HepG2 (cell line): ENCODE data around the gene SF3B6. TPM values are rescaled to one million over a fixed set of nuclear protein-coding genes. Genes with fewer than 3 reads are reported as not detected.

Experiments used
- ARID4A ChIP-seq: sonication (generic); formaldehyde crosslinking; IDR thresholded peaks from 2 replicates; pipeline ENCODE4 v1.5.0; 2020; ENCODE audit warnings: mild to moderate bottlenecking, missing genetic modification reagents, borderline replicate concordance
- CBX2 ChIP-seq, 2 experiments: fragments of 200-600 bp in 1 of 2; sonication (generic); formaldehyde crosslinking in 1 of 2; IDR thresholded peaks; 2 replicates each; pipeline versions ENCODE4 v1.7.0 to v1.8.1; 2018 to 2022; ENCODE audit warnings: low read depth in 2 of 2, low read length in 1 of 2, mild to moderate bottlenecking in 1 of 2, missing genetic modification reagents in 1 of 2
- E2F1 ChIP-seq: sonication (generic); formaldehyde crosslinking; IDR thresholded peaks from 2 replicates; pipeline ENCODE4 v1.5.0; 2020; ENCODE audit warnings: missing genetic modification reagents
- FOXC1 ChIP-seq: sonication (generic); formaldehyde crosslinking; IDR thresholded peaks from 2 replicates; pipeline ENCODE4 v1.8.0; 2022; ENCODE audit warnings: mild to moderate bottlenecking, missing genetic modification reagents, borderline replicate concordance
- GATAD2A ChIP-seq: IDR thresholded peaks from 2 replicates; pipeline ENCODE4 v1.6.1; 2016
- GLI4 ChIP-seq: sonication (generic); formaldehyde crosslinking; IDR thresholded peaks from 2 replicates; pipeline ENCODE4 v1.5.1; 2020; ENCODE audit warnings: missing genetic modification reagents, mild to moderate bottlenecking, moderate library complexity, borderline replicate concordance
- HDAC6 ChIP-seq: fragments of 200-600 bp; sonication (generic); IDR thresholded peaks from 2 replicates; pipeline ENCODE4 v1.7.0; 2017; ENCODE audit warnings: mild to moderate bottlenecking, antibody characterized with exemption, low read length, low read depth
- HMGXB4 ChIP-seq, 2 experiments: sonication (generic) in 1 of 2; formaldehyde crosslinking in 1 of 2; IDR thresholded peaks; 2 replicates each; pipeline versions ENCODE4 v1.4.0 to v1.6.1; 2018 to 2020; ENCODE audit warnings: missing genetic modification reagents in 2 of 2, borderline replicate concordance in 1 of 2, low read depth in 1 of 2, mild to moderate bottlenecking in 1 of 2, missing biosample characterization in 1 of 2
- KDM3A ChIP-seq: IDR thresholded peaks from 2 replicates; pipeline ENCODE4 v1.6.1; 2018; ENCODE audit warnings: low read depth, missing compliant biosample characterization
- NFE2 ChIP-seq: sonication (generic); formaldehyde crosslinking; IDR thresholded peaks from 2 replicates; pipeline ENCODE4 v1.4.0; 2020; ENCODE audit warnings: missing genetic modification reagents
- NR0B2 ChIP-seq: sonication (generic); formaldehyde crosslinking; IDR thresholded peaks from 2 replicates; pipeline ENCODE4 v1.4.0; 2020; ENCODE audit warnings: mild to moderate bottlenecking, missing genetic modification reagents
- RXRA ChIP-seq: sonication (generic); formaldehyde crosslinking; IDR thresholded peaks from 2 replicates; pipeline ENCODE4 v1.5.1; 2020; ENCODE audit warnings: missing genetic modification reagents
- SMARCC2 ChIP-seq: fragments of 450-650 bp; IDR thresholded peaks from 2 replicates; pipeline ENCODE4 v1.6.1; 2017; ENCODE audit warnings: antibody characterized with exemption, mild to moderate bottlenecking
- SRY ChIP-seq: sonication (generic); formaldehyde crosslinking; IDR thresholded peaks from 2 replicates; pipeline ENCODE4 v1.8.0; 2022; ENCODE audit warnings: mild to moderate bottlenecking, missing genetic modification reagents
- THYN1 ChIP-seq: sonication (generic); formaldehyde crosslinking; IDR thresholded peaks from 2 replicates; pipeline ENCODE4 v1.8.1; 2023; ENCODE audit warnings: low read depth, mild to moderate bottlenecking, moderate library complexity, missing genetic modification reagents, borderline replicate concordance
- XRCC5 ChIP-seq: fragments of 200-400 bp; formaldehyde crosslinking; optimal IDR thresholded peaks from 2 replicates; pipeline ENCODE3; 2017; ENCODE audit warnings: mild to moderate bottlenecking, low read length
- ZFAT ChIP-seq: sonication (generic); formaldehyde crosslinking; conservative IDR thresholded peaks from 2 replicates; pipeline ENCODE4 v1.8.1; 2023; ENCODE audit warnings: missing genetic modification reagents, inconsistent platforms
- ZNF276 ChIP-seq: sonication (generic); formaldehyde crosslinking; IDR thresholded peaks from 2 replicates; pipeline ENCODE4 v1.4.0; 2020; ENCODE audit warnings: mild to moderate bottlenecking, low read depth, missing genetic modification reagents
- ZNF3 ChIP-seq: IDR thresholded peaks from 2 replicates; pipeline ENCODE4 v1.7.0; 2017; ENCODE audit warnings: inconsistent platforms
- ZNF766 ChIP-seq: sonication (generic); formaldehyde crosslinking; IDR thresholded peaks from 2 replicates; pipeline ENCODE4 v1.5.0; 2020; ENCODE audit warnings: missing genetic modification reagents, borderline replicate concordance
- polyA plus RNA-seq, 8 experiments: library from polyadenylated mRNA; depleted of rRNA in 3 of 8; stranded (reverse) in 7 of 8; unstranded in 1 of 8; fragments of >200 nt; fragmentation: Illumina TruSeq in 4 of 8; extraction: Trizol in 4 of 8; gene quantifications; 2 replicates each; pipeline versions ENCODE4 v1.2.1 to v1.2.3, GENCODE V29; 2011 to 2016; ENCODE audit warnings: low read depth in 4 of 8, missing spikeins in 1 of 8, mixed read lengths in 1 of 8; ENCODE audit not compliant: insufficient read depth in 1 of 8
- total RNA-seq, 5 experiments: library from RNA; depleted of rRNA; stranded (reverse); fragments of >200 nt; fragmentation: Illumina TruSeq; extraction: Trizol; gene quantifications; 2 replicates each; pipeline ENCODE4 v1.2.3, GENCODE V29; 2016; ENCODE audit warnings: low read depth in 1 of 5

SF3B6 gene
- total and polyA plus RNA-seq, 2 of the 13 experiments (the other 11 are each of a cell fraction or from before 2014, with no cell fraction given) = 177 to 182 TPM

GRCh38 chr2:24022324-24022974 lies 53.7 kb downstream of the SF3B6 start (continued):
- TF ChIP-seq NR0B2 (CRISPR knock-in tag) (peak; percentile 56), E2F1 (CRISPR knock-in tag) (no peak), ZNF766 (no peak), ZNF276 (no peak), ZNF3 (CRISPR knock-in tag) (no peak), CBX2 (IDR thresholded peaks at IDR 0.05; ENCODE audit: low read depth, low read length) (no peak), CBX2 (CRISPR knock-in tag; IDR thresholded peaks at IDR 0.05; ENCODE audit: low read depth) (no peak), ZFAT (CRISPR knock-in tag) (no peak), HDAC6 (no peak), RXRA (CRISPR knock-in tag) (peak; percentile 99), SMARCC2 (no peak), NFE2 (CRISPR knock-in tag) (no peak), GATAD2A (CRISPR knock-in tag) (peak; percentile 94), SRY (no peak), XRCC5 (peak; percentile 27), THYN1 (no peak), HMGXB4 (CRISPR knock-in tag; IDR thresholded peaks at IDR 0.05; ENCODE audit: borderline replicate concordance in 1 of 2, low read depth in 1 of 2) (peak in 1 of 2 experiments; percentile 21; a peak in 1 of 4 replicates), GLI4 (CRISPR knock-in tag) (0 out of 2 replicates have a peak, but pooled peaks have one; percentile 17), FOXC1 (0 out of 2 replicates have a peak, but pooled peaks have one; percentile 72), ARID4A (CRISPR knock-in tag) (peak; percentile 69), KDM3A (CRISPR knock-in tag) (peak; percentile 89)
